ENCODE results near the gene THEMIS.
"Not testable (repeated sequence)": the region's sequence is repeated elsewhere in the genome, so short reads cannot be mapped to it uniquely, and the experiment has no call there.

The THEMIS gene

GRCh38 chr6:127907960-127908640, 7.2 kb upstream of the THEMIS start:
- no peak overlapping the region for H3K4me3 ChIP-seq (ENCODE audit: low read depth, low read length)
- no peaks in the 10 kb centered on the region for H3K36me3 ChIP-seq (ENCODE audit: control insufficient read depth, insufficient read depth, low read length)
- no peaks in the 10 kb centered on the region for H3K9me3 ChIP-seq (ENCODE audit: control insufficient read depth, insufficient read depth, low read length)
- H3K9ac ChIP-seq (ENCODE audit: low read depth, low read length): no peak overlapping the region
- H3K27me3 ChIP-seq (ENCODE audit: control insufficient read depth, insufficient read depth, low read length): no peaks in the 10 kb centered on the region
- H3K4me1 ChIP-seq (ENCODE audit: control insufficient read depth, insufficient read depth, low read length): no peaks in the 10 kb centered on the region

- H3K9me3 ChIP-seq (ENCODE audit: control insufficient read depth, insufficient read depth, low read length): no peaks in the 10 kb centered on the region
- no peak overlapping the region for H3K9ac ChIP-seq (ENCODE audit: low read depth, low read length)
These were observed 3.3 kb upstream of the THEMIS start for GRCh38 chr6:127904160-127904559.

GRCh38 chr6:127902933-127903332, 2.1 kb upstream of the THEMIS start:
- Histone ChIP-seq H3K27me3 (ENCODE audit: control insufficient read depth, insufficient read depth, low read length) (no peaks in the 10 kb centered on the region), H3K9ac (ENCODE audit: low read depth, low read length) (no peak overlapping the region), H3K4me3 (ENCODE audit: low read depth, low read length) (no peak overlapping the region), H3K9me3 (ENCODE audit: control insufficient read depth, insufficient read depth, low read length) (no peaks in the 10 kb centered on the region), H3K36me3 (ENCODE audit: control insufficient read depth, insufficient read depth, low read length) (no peaks in the 10 kb centered on the region), H3K4me1 (ENCODE audit: control insufficient read depth, insufficient read depth, low read length) (no peaks in the 10 kb centered on the region)

More at GRCh38 chr6:127904160-127904559, 3.3 kb upstream of the THEMIS start:
- no peaks in the 10 kb centered on the region for H3K27me3 ChIP-seq (ENCODE audit: control insufficient read depth, insufficient read depth, low read length)
- H3K4me3 ChIP-seq (ENCODE audit: low read depth, low read length): no peak overlapping the region
- H3K4me1 ChIP-seq (ENCODE audit: control insufficient read depth, insufficient read depth, low read length): no peaks in the 10 kb centered on the region
- no peaks in the 10 kb centered on the region for H3K36me3 ChIP-seq (ENCODE audit: control insufficient read depth, insufficient read depth, low read length)

- no peaks in the 10 kb centered on the region for H3K36me3 ChIP-seq (ENCODE audit: control insufficient read depth, insufficient read depth, low read length)
- no peaks in the 10 kb centered on the region for H3K9me3 ChIP-seq (ENCODE audit: control insufficient read depth, insufficient read depth, low read length)
- H3K9ac ChIP-seq (ENCODE audit: low read depth, low read length): no peak overlapping the region
- no peaks in the 10 kb centered on the region for H3K27me3 ChIP-seq (ENCODE audit: control insufficient read depth, insufficient read depth, low read length)
- no peak overlapping the region for H3K4me3 ChIP-seq (ENCODE audit: low read depth, low read length)
- H3K4me1 ChIP-seq (ENCODE audit: control insufficient read depth, insufficient read depth, low read length): no peaks in the 10 kb centered on the region
These were observed 3.4 kb downstream of the THEMIS start for GRCh38 chr6:127897484-127897883.

- no peaks in the 10 kb centered on the region for H3K27me3 ChIP-seq (ENCODE audit: control insufficient read depth, insufficient read depth, low read length)
- no peak overlapping the region for H3K9ac ChIP-seq (ENCODE audit: low read depth, low read length)
- H3K9me3 ChIP-seq (ENCODE audit: control insufficient read depth, insufficient read depth, low read length): no peaks in the 10 kb centered on the region
- no peaks in the 10 kb centered on the region for H3K4me1 ChIP-seq (ENCODE audit: control insufficient read depth, insufficient read depth, low read length)
- no peaks in the 10 kb centered on the region for H3K36me3 ChIP-seq (ENCODE audit: control insufficient read depth, insufficient read depth, low read length)
- no peak overlapping the region for H3K4me3 ChIP-seq (ENCODE audit: low read depth, low read length)
These were observed 6.8 kb downstream of the THEMIS start for GRCh38 chr6:127894051-127894450.

GRCh38 chr6:127893541-127893940, 7.3 kb downstream of the THEMIS start:
- Histone ChIP-seq H3K9me3 (ENCODE audit: control insufficient read depth, insufficient read depth, low read length) (no peaks in the 10 kb centered on the region), H3K9ac (ENCODE audit: low read depth, low read length) (no peak overlapping the region), H3K36me3 (ENCODE audit: control insufficient read depth, insufficient read depth, low read length) (no peaks in the 10 kb centered on the region), H3K4me1 (ENCODE audit: control insufficient read depth, insufficient read depth, low read length) (no peaks in the 10 kb centered on the region), H3K27me3 (ENCODE audit: control insufficient read depth, insufficient read depth, low read length) (no peaks in the 10 kb centered on the region), H3K4me3 (ENCODE audit: low read depth, low read length) (no peak overlapping the region)

- Histone ChIP-seq H3K9me3 (ENCODE audit: control insufficient read depth, insufficient read depth, low read length) (no peaks in the 10 kb centered on the region), H3K36me3 (ENCODE audit: control insufficient read depth, insufficient read depth, low read length) (no peaks in the 10 kb centered on the region), H3K27me3 (ENCODE audit: control insufficient read depth, insufficient read depth, low read length) (no peaks in the 10 kb centered on the region), H3K4me1 (ENCODE audit: control insufficient read depth, insufficient read depth, low read length) (no peaks in the 10 kb centered on the region), H3K9ac (ENCODE audit: low read depth, low read length) (no peak overlapping the region), H3K4me3 (ENCODE audit: low read depth, low read length) (no peak overlapping the region)
These were observed 9.0 kb downstream of the THEMIS start for GRCh38 chr6:127891731-127892326.

GRCh38 chr6:127886603-127887002, 14.3 kb downstream of the THEMIS start:
- no peak overlapping the region for H3K9ac ChIP-seq (ENCODE audit: low read depth, low read length)
- H3K27me3 ChIP-seq (ENCODE audit: control insufficient read depth, insufficient read depth, low read length): no peaks in the 10 kb centered on the region
- no peak overlapping the region for H3K4me3 ChIP-seq (ENCODE audit: low read depth, low read length)
- H3K9me3 ChIP-seq (ENCODE audit: control insufficient read depth, insufficient read depth, low read length): no peaks in the 10 kb centered on the region
- no peaks in the 10 kb centered on the region for H3K36me3 ChIP-seq (ENCODE audit: control insufficient read depth, insufficient read depth, low read length)
- H3K4me1 ChIP-seq (ENCODE audit: control insufficient read depth, insufficient read depth, low read length): peaks cover 4% of the 10 kb centered on the region

GRCh38 chr6:127884134-127884533, 16.7 kb downstream of the THEMIS start:
- Histone ChIP-seq H3K9me3 (ENCODE audit: control insufficient read depth, insufficient read depth, low read length) (no peaks in the 10 kb centered on the region), H3K9ac (ENCODE audit: low read depth, low read length) (no peak overlapping the region), H3K27me3 (ENCODE audit: control insufficient read depth, insufficient read depth, low read length) (no peaks in the 10 kb centered on the region), H3K4me3 (ENCODE audit: low read depth, low read length) (no peak overlapping the region), H3K36me3 (ENCODE audit: control insufficient read depth, insufficient read depth, low read length) (no peaks in the 10 kb centered on the region), H3K4me1 (ENCODE audit: control insufficient read depth, insufficient read depth, low read length) (peaks cover 4% of the 10 kb centered on the region)

GRCh38 chr6:127881949-127882348, 18.9 kb downstream of the THEMIS start:
- not testable (repeated sequence) for H3K9me3 ChIP-seq (ENCODE audit: control insufficient read depth, insufficient read depth, low read length); H3K27me3 ChIP-seq (ENCODE audit: control insufficient read depth, insufficient read depth, low read length); H3K36me3 ChIP-seq (ENCODE audit: control insufficient read depth, insufficient read depth, low read length); H3K4me3 ChIP-seq (ENCODE audit: low read depth, low read length); H3K9ac ChIP-seq (ENCODE audit: low read depth, low read length); H3K4me1 ChIP-seq (ENCODE audit: control insufficient read depth, insufficient read depth, low read length)

GRCh38 chr6:127880429-127880828, 20.4 kb downstream of the THEMIS start:
- no peak overlapping the region for H3K9ac ChIP-seq (ENCODE audit: low read depth, low read length)
- peaks cover 4% of the 10 kb centered on the region for H3K4me1 ChIP-seq (ENCODE audit: control insufficient read depth, insufficient read depth, low read length)
- H3K4me3 ChIP-seq (ENCODE audit: low read depth, low read length): no peak overlapping the region
- H3K36me3 ChIP-seq (ENCODE audit: control insufficient read depth, insufficient read depth, low read length): no peaks in the 10 kb centered on the region
- H3K27me3 ChIP-seq (ENCODE audit: control insufficient read depth, insufficient read depth, low read length): no peaks in the 10 kb centered on the region
- no peaks in the 10 kb centered on the region for H3K9me3 ChIP-seq (ENCODE audit: control insufficient read depth, insufficient read depth, low read length)

- Histone ChIP-seq H3K27me3 (ENCODE audit: control insufficient read depth, insufficient read depth, low read length) (no peaks in the 10 kb centered on the region), H3K4me3 (ENCODE audit: low read depth, low read length) (peak overlapping the region; percentile 8), H3K4me1 (ENCODE audit: control insufficient read depth, insufficient read depth, low read length) (peaks cover 4% of the 10 kb centered on the region)
These were observed 21.2 kb downstream of the THEMIS start for GRCh38 chr6:127879685-127880084.

More at GRCh38 chr6:127879685-127880084, 21.2 kb downstream of the THEMIS start:
- Histone ChIP-seq H3K36me3 (ENCODE audit: control insufficient read depth, insufficient read depth, low read length) (no peaks in the 10 kb centered on the region), H3K9me3 (ENCODE audit: control insufficient read depth, insufficient read depth, low read length) (no peaks in the 10 kb centered on the region), H3K9ac (ENCODE audit: low read depth, low read length) (no peak overlapping the region)
